Ovary (tissue), 3 donors: ENCODE data around the gene CACNA1A.

Source experiments
- CTCF ChIP-seq, 3 donors: fragments of 450-650 bp in 2 of 3; fragments of 200-600 bp in 1 of 3; IDR thresholded peaks; one replicate each; pipeline versions ENCODE4 v1.5.1 to v1.8.0; 2016 to 2022; ENCODE audit warnings: antibody characterized with exemption in 3 of 3, mild to moderate bottlenecking in 1 of 3
- EP300 ChIP-seq: sonication (generic); formaldehyde crosslinking; IDR thresholded peaks from one replicate; pipeline ENCODE4 v1.6.1; 2017; ENCODE audit warnings: antibody characterized with exemption
- POLR2A ChIP-seq: fragments of 450-650 bp; IDR thresholded peaks from one replicate; pipeline ENCODE4 v1.6.1; 2017; ENCODE audit warnings: antibody characterized with exemption, mild to moderate bottlenecking, moderate library complexity
- donor health status: DM: no; HTN: no; CAD: no.

- TF ChIP-seq CTCF (IDR thresholded peaks at IDR 0.05) (no peak), EP300 (no peak), POLR2A (no peak)
These were observed 188.1 kb downstream of the CACNA1A start for GRCh38 chr19:13318190-13318589.
